ENCODE results near the gene CETN2. TPM values are rescaled to one million over a fixed set of nuclear protein-coding genes. Genes with fewer than 3 reads are reported as not detected.

The CETN2 gene
- total RNA-seq, 1 experiment from 2014 or later: 24.6 TPM

GRCh38 chrX:152866386-152866785, 35.8 kb upstream of the CETN2 start:
- H2BK5ac ChIP-seq (ENCODE audit: insufficient read length, low read length): no peak overlapping the region
- peaks cover 76 to 82% of the 10 kb centered on the region in 2 experiments for H3K9me3 Mint-ChIP-seq
- H2BK12ac ChIP-seq (ENCODE audit: insufficient read length, low read depth, low read length): no peak overlapping the region
- H3K4me2 ChIP-seq (ENCODE audit: insufficient read depth, insufficient read length, low read length): no peak overlapping the region
- H4K8ac ChIP-seq (replicated peaks; ENCODE audit: insufficient read length, low read depth, low read length): no peak overlapping the region
- H3K23me2 ChIP-seq (ENCODE audit: insufficient read length, low read depth, low read length, poor library complexity, severe bottlenecking): no peaks in the 10 kb centered on the region
- no peak overlapping the region for H2AK5ac ChIP-seq (ENCODE audit: insufficient read length, low read length)
- no peak overlapping the region for H4K91ac ChIP-seq (ENCODE audit: insufficient read length, low read depth, low read length)
- H3K79me1 ChIP-seq (ENCODE audit: insufficient read depth, low read depth, low read length, poor library complexity, severe bottlenecking): no peaks in the 10 kb centered on the region
- H3K9me3 ChIP-seq (ENCODE audit: control insufficient read depth, low read depth, low read length): peaks cover 18% of the 10 kb centered on the region
- no peak overlapping the region for H2BK15ac ChIP-seq (ENCODE audit: low read depth, low read length)
- no peaks in the 10 kb centered on the region for H3K27me3 ChIP-seq (ENCODE audit: insufficient read depth, low read length)
- H3K4ac ChIP-seq (ENCODE audit: low read depth, low read length): no peak overlapping the region
- H3K4me1 ChIP-seq (ENCODE audit: insufficient read depth, low read length): no peaks in the 10 kb centered on the region
- no peak overlapping the region for H3K4me3 Mint-ChIP-seq
- no peak overlapping the region for H3K27ac ChIP-seq (ENCODE audit: insufficient read length, low read depth, low read length)
- no peaks in the 10 kb centered on the region for H3K79me2 ChIP-seq (ENCODE audit: insufficient read depth, low read length)
- H3K56ac ChIP-seq (ENCODE audit: insufficient read length, low read depth, low read length): no peak overlapping the region
- H3K14ac ChIP-seq (ENCODE audit: insufficient read depth, low read length): no peak overlapping the region
- H3K27ac Mint-ChIP-seq: no peak overlapping the region
- H3K4me1 Mint-ChIP-seq: no peaks in the 10 kb centered on the region
- H4K20me1 ChIP-seq (ENCODE audit: control insufficient read depth, insufficient read depth, insufficient read length): no peaks in the 10 kb centered on the region
- no peak for TF ChIP-seq CTCF (conservative IDR thresholded peaks at IDR 0.05)
- no peak overlapping the region for H2BK120ac ChIP-seq (ENCODE audit: low read depth, low read length, poor library complexity, severe bottlenecking)
- H3K9ac ChIP-seq (ENCODE audit: extremely low read depth, insufficient read length, low read length): no peak overlapping the region
- H3K36me3 Mint-ChIP-seq (ENCODE audit: insufficient read depth in 1 of 3, low read depth in 3 of 3): peaks cover 45 to 81% (median 48%) of the 10 kb centered on the region in 3 experiments
- no peak overlapping the region for H3T11ph ChIP-seq (ENCODE audit: low read length)
- DNase-seq: no peak
- H2BK20ac ChIP-seq (ENCODE audit: low read depth, low read length, poor library complexity, severe bottlenecking): no peak overlapping the region
- no peak overlapping the region for H2AFZ ChIP-seq (ENCODE audit: low read length)
- H4K5ac ChIP-seq (ENCODE audit: insufficient read length, low read depth, low read length): no peak overlapping the region
- H3K27me3 Mint-ChIP-seq (ENCODE audit: low read depth): no peaks in the 10 kb centered on the region; the same call in none of the 2 replicates
- H3K23ac ChIP-seq (ENCODE audit: insufficient read length, low read depth, low read length): no peak overlapping the region
- H3K18ac ChIP-seq (ENCODE audit: insufficient read length, low read depth, low read length): no peak overlapping the region
- no CpG with 5 or more reads among the region's 5 CpGs for WGBS (ENCODE audit: extremely low coverage, insufficient read length, low lambda C conversion rate)
